Left renal cortex interstitium (tissue), 4 donors: Measurements from ENCODE around the gene SLC25A18. TPM values are rescaled to one million over a fixed set of nuclear protein-coding genes. Genes with fewer than 3 reads are reported as not detected.

Source experiments
- polyA plus RNA-seq, 4 donors: library from polyadenylated mRNA; unstranded; fragments of 120-200 nt; gene quantifications; one replicate each; pipeline ENCODE4 v1.2.1, GENCODE V29; 2013; ENCODE audit not compliant: insufficient read length in 4 of 4

SLC25A18 gene
- polyA plus RNA-seq, 4 donors = 1.2 to 2.0 (median 1.6) TPM

Other genes with a start within 250 kb of the SLC25A18 start
- 10 to 100 TPM in 2 of 4 donors, 1 to 10 TPM in 2; 8.9 to 24.3 (median 15.5) TPM for gene CECR2, start 194.0 kb upstream of the SLC25A18 start, polyA plus RNA-seq
- gene ATP6V1E1, start 65.3 kb downstream of the SLC25A18 start, polyA plus RNA-seq = 100 to 1,000 TPM; 124 to 160 (median 131) TPM
- gene BCL2L13, start 75.3 kb downstream of the SLC25A18 start, polyA plus RNA-seq = 10 to 100 TPM; 41.8 to 48.4 (median 46.3) TPM
- gene BID, start 211.0 kb downstream of the SLC25A18 start, polyA plus RNA-seq = 10 to 100 TPM; 16.8 to 25.0 (median 19.9) TPM